Activated CD4-positive, CD25-positive, alpha-beta regulatory T cell treated with anti-CD3 and anti-CD28 coated beads, Interleukin-2, amount 50 U/mL, for 16 hours (primary cell): ENCODE measurements around the gene SHISAL1.
"Not testable (repeated sequence)": the region's sequence is repeated elsewhere in the genome, so short reads cannot be mapped to it uniquely, and the experiment has no call there.

Experiments
- DNase-seq: peaks from one replicate; pipeline ENCODE4 v3.0.0-alpha.2; 2020; ENCODE audit warnings: low read depth, low spot score

SHISAL1 gene

GRCh38 chr22:44261164-44261860, 51.4 kb downstream of the SHISAL1 start:
- no peak for DNase-seq

GRCh38 chr22:44260216-44261035, 52.3 kb downstream of the SHISAL1 start:
- no peak for DNase-seq

GRCh38 chr22:44259366-44260215, 53.2 kb downstream of the SHISAL1 start:
- no peak for DNase-seq

- no peak for DNase-seq
Observed at GRCh38 chr22:44256556-44257485, 55.9 kb downstream of the SHISAL1 start.

- DNase-seq = no peak
Observed at GRCh38 chr22:44256085-44256484, 56.7 kb downstream of the SHISAL1 start.

GRCh38 chr22:44254811-44255210, 57.9 kb downstream of the SHISAL1 start:
- DNase-seq = no peak

- DNase-seq = no peak
Observed at GRCh38 chr22:44249376-44250147, 63.2 kb downstream of the SHISAL1 start.

GRCh38 chr22:44248926-44249325, 63.8 kb downstream of the SHISAL1 start:
- no peak for DNase-seq

- no peak for DNase-seq
Observed at GRCh38 chr22:44247923-44248892, 64.5 kb downstream of the SHISAL1 start.

- no peak for DNase-seq
Observed at GRCh38 chr22:44247346-44247745, 65.4 kb downstream of the SHISAL1 start.

GRCh38 chr22:44246615-44247326, 66.0 kb downstream of the SHISAL1 start:
- no peak for DNase-seq

- no peak for DNase-seq
Observed at GRCh38 chr22:44245867-44246266, 66.9 kb downstream of the SHISAL1 start.

- DNase-seq = no peak
Observed at GRCh38 chr22:44245438-44245837, 67.3 kb downstream of the SHISAL1 start.

GRCh38 chr22:44244265-44244822, 68.4 kb downstream of the SHISAL1 start:
- DNase-seq = no peak

- no peak for DNase-seq
Observed at GRCh38 chr22:44243761-44244160, 69.0 kb downstream of the SHISAL1 start.

- DNase-seq = no peak
Observed at GRCh38 chr22:44242946-44243724, 69.6 kb downstream of the SHISAL1 start.

- not testable (repeated sequence) for DNase-seq
Observed at GRCh38 chr22:44241121-44241520, 71.6 kb downstream of the SHISAL1 start.
